ENCODE results near the gene TTC8. TPM values are rescaled to one million over a fixed set of nuclear protein-coding genes. Genes with fewer than 3 reads are reported as not detected.

TTC8 gene
- total and polyA plus RNA-seq, 7 donors: 1.6 to 4.7 (median 3.0) TPM

DNA sequence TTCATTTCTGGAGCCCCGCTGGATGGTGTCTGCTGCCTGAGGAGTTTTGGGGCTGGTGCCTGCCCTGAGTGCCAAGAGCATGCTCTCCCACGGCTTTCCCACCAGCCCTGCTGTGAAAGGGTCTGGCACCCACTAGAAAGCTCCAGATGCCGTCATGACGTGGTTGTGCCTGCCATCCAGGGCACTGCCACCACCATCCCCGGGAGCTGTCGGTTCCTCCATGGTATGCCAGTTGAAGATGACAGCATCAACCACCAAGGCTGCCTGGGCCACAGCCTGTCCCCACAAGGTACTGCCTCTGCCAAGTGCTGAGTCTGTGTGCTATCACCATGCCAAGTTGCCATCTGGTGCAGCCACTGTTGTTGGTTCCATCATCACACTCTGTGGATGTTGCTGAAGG is 85.9 kb downstream of the TTC8 start:
- H3K27ac ChIP-seq: no peak overlapping the region
- ATAC-seq (no peak), DNase-seq (no peak)
- no peaks in the 10 kb centered on the region for H3K9me3 ChIP-seq
- peaks cover 0 to 6% (median 0%) of the 10 kb centered on the region in 3 donors for H3K27me3 ChIP-seq (ENCODE audit: insufficient read depth in 3 of 3, low read length in 2 of 3)
- intact Hi-C loops (cut with DNase I): no loop called here
- 36 to 43% (median 41%) methylated on average over 6 of the region's 6 CpGs for WGBS, 3 donors
- H3K36me3 ChIP-seq (ENCODE audit: insufficient read depth in 1 of 2, low read depth in 1 of 2): no peaks in the 10 kb centered on the region
- H3K4me1 ChIP-seq: no peaks in the 10 kb centered on the region
- no peak overlapping the region for H3K4me3 ChIP-seq
- TF ChIP-seq CTCF (IDR thresholded peaks at IDR 0.05): no peak

DNA sequence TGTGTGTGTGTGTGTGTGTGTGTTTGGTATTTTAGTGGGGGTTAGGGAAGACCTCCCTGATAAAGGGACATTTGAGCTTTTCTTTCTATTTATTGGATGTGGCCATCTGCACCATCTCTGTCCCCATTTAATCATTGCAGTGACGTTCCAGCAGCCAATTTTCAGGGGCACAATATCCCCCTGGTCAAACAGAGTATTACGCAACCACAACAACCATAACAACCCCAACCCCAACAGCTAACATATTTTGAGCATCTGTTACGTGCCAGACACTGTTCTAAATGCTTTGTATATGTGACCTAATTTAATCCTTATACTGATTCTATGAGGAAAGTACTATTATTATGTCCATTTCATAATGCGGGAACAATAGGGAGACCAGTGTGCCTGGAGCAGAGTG is 87.4 kb downstream of the TTC8 start:
- TF ChIP-seq CTCF (IDR thresholded peaks at IDR 0.05): no peak
- Histone ChIP-seq H3K27ac (no peak overlapping the region), H3K27me3 (ENCODE audit: insufficient read depth in 3 of 3, low read length in 2 of 3) (peaks cover 0 to 6% (median 0%) of the 10 kb centered on the region in 3 donors), H3K4me1 (no peaks in the 10 kb centered on the region), H3K4me3 (no peak overlapping the region), H3K9me3 (no peaks in the 10 kb centered on the region), H3K36me3 (ENCODE audit: insufficient read depth in 1 of 2, low read depth in 1 of 2) (no peaks in the 10 kb centered on the region)
- ATAC-seq (no peak), DNase-seq (no peak)
- intact Hi-C loops (cut with DNase I): no loop called here
- WGBS, 3 donors: 77 to 79% (median 77%) methylated on average over 4 of the region's 4 CpGs

DNA sequence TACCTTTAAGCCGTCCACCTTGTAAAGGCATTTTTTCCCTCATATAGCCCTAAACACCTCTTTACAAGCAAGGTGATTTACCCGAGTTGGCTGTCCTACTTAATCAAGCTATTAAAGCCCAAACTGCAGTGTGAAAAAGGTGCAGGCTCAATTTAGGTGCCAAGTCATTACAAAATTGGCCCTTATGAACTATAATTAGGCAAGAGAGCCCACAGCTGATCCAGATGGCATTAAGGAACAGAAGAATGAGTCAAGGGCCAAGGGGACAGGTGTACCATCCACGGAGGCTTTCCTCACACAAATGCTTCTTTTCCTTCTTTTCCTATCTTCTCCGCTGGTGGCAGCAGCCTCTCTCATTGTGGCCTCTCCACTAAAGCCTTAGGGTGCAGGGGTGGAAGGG is 90.5 kb downstream of the TTC8 start:
- ATAC-seq: no peak
- Histone ChIP-seq H3K4me1 (no peaks in the 10 kb centered on the region), H3K27ac (no peak overlapping the region), H3K36me3 (ENCODE audit: insufficient read depth in 1 of 2, low read depth in 1 of 2) (no peaks in the 10 kb centered on the region), H3K9me3 (no peaks in the 10 kb centered on the region), H3K27me3 (ENCODE audit: insufficient read depth in 3 of 3, low read length in 2 of 3) (peaks cover 0 to 6% (median 0%) of the 10 kb centered on the region in 3 donors), H3K4me3 (no peak overlapping the region)
- 67 to 77% (median 76%) methylated on average over 4 of the region's 4 CpGs for WGBS, 3 donors
- intact Hi-C loops (cut with DNase I): no loop called here
- DNase-seq: no peak
- TF ChIP-seq CTCF (IDR thresholded peaks at IDR 0.05): no peak

GRCh38 chr14:88919502-88919901 is 95.1 kb downstream of the TTC8 start:
- intact Hi-C loops (cut with DNase I): no loop called here
- H3K36me3 ChIP-seq (ENCODE audit: insufficient read depth in 1 of 2, low read depth in 1 of 2): no peaks in the 10 kb centered on the region
- no peak for ATAC-seq
- H3K4me3 ChIP-seq: no peak overlapping the region
- TF ChIP-seq CTCF (IDR thresholded peaks at IDR 0.05): no peak
- H3K4me1 ChIP-seq: no peaks in the 10 kb centered on the region
- H3K27ac ChIP-seq: no peak overlapping the region
- DNase-seq: no peak
- 78 to 82% (median 81%) methylated on average over 3 of the region's 3 CpGs for WGBS, 3 donors
- peaks cover 5% of the 10 kb centered on the region for H3K9me3 ChIP-seq
- H3K27me3 ChIP-seq (ENCODE audit: insufficient read depth in 3 of 3, low read length in 2 of 3): peaks cover 0 to 6% (median 0%) of the 10 kb centered on the region in 3 donors

Other genes starting within 250 kb of the TTC8 start
- gene EML5, start 31.7 kb upstream of the TTC8 start, total RNA-seq: under 1 TPM; 0.15 to 0.24 (median 0.18) TPM
- under 1 TPM; 0.04 to 0.21 (median 0.12) TPM for gene EML5, start 31.7 kb upstream of the TTC8 start, polyA plus RNA-seq